GM18517 (cell line): Measurements from ENCODE around the gene BCKDHB.

Experiments used
- ATAC-seq: cut with Tn5 transposase; IDR thresholded peaks from one replicate; pipeline ENCODE4 v1.9.1; 2021; ENCODE audit warnings: mild to moderate bottlenecking, moderate library complexity; ENCODE audit not compliant: unreplicated experiment

Gene BCKDHB

DNA sequence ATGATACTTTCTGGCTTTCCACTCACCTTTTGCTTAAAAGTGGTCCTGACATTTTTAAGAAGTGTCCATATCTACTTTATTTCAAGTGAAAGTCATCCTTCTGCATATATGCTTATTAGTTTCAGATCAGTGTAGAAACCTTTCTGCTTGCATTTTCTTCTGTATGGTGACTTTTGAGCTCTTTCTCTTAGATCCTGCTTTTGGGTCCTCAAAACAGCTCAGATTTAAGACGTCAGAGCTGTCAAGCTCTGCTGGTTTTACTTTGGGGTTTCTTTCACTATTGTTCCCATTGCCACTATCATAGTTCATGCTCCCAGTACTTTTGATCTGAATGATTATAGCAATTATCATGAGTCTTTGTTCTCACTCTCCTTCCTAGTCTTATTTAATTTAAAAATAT lies 41.7 kb downstream of the BCKDHB start:
- ATAC-seq = no peak

DNA sequence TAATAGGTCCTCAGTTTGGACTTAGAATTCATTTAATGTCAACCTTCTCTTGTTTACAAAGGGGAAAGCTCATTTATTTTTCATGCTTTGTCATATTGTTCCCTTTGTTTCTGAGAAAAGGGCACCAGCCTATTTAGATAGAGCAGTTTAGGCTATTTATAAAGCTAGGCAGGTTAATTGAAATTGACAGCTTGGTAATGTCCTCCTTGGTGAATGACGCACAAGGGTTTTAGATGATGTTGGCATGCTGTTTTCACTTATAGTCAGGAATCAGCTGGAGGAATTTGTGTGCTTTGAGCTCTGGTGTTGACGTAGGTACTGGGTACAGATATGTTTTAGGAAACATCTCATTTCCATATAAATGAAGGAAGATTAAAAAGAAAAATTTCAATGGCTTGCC lies 45.2 kb downstream of the BCKDHB start:
- no peak for ATAC-seq

DNA sequence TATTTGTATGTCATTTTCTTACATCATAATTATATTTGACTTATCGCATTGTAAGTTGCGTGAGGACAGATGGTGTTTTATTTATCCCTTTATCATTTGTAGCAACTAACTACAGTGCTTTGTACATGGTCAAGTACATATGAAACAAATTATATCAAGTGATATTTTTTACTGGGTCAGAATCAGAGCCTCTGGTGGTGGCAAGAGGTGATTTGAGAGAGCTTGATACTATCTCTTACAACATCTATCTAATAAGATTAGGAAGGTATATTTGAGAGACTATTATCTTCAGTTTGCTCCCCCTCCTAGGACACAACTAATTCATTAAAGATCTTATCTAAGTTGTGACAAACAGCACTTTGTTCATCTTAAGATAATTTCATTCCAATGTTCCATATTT lies 47.7 kb downstream of the BCKDHB start:
- ATAC-seq = no peak

DNA sequence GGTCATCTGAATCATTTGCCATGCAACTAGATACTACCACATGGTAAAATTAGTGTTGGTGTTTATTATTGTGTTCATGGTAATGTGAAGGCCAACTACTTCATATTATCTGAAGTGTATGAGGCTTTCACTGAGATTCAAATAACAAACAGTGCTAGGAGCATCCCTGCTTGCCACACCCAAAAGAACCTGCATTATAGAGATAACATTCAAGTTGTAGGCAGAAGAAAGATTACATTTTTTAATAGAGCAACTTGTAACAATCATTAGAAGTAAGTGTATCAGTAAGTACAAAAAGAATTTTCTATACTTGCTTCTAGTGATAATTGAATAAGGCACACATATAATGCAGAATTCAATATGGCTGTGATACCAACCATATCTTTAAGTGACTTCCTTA lies 49.8 kb downstream of the BCKDHB start:
- no peak for ATAC-seq

DNA sequence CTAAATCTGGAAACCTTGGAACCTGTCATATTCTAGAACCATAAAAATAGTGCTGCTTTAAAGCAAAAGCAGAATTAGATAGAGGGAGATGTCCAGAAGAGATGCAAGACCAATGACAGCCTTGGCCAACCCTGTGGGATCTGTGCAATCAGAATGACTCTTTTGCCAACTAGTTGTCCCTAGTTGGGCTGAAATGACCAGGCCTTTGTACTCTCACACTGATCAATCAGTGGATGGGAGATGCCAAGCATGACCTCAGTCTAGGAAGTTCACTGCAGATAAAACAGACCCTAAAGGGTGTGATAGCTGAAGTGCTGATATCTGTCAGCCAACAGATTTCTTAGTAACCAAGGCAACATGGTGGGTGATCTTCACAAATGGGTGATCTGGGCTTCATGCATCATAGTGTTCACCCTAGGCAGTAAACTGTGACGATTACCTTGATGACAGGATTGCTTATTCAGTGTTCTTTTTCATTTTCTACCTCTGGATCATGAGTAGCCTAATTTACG lies 52.1 kb downstream of the BCKDHB start:
- no peak for ATAC-seq

DNA sequence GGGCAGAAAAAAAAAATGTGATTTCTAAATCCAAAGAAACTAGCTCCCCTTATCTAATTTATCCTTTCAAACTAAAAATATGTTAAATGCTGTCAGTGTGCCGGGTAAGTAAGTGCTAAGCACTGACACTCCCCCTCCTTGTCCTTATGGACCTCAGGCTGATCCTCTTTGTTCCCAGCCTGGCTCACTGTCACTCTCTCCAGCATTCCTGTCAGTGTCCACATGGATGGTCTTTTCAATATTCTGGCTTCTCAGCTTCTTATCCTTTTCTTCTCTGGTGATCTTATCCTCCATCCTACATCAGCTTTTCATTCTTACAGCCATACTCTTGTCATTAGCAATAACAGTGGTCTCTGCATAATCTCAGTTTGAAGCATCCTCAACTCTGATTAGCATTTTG lies 55.0 kb downstream of the BCKDHB start:
- ATAC-seq = no peak

DNA sequence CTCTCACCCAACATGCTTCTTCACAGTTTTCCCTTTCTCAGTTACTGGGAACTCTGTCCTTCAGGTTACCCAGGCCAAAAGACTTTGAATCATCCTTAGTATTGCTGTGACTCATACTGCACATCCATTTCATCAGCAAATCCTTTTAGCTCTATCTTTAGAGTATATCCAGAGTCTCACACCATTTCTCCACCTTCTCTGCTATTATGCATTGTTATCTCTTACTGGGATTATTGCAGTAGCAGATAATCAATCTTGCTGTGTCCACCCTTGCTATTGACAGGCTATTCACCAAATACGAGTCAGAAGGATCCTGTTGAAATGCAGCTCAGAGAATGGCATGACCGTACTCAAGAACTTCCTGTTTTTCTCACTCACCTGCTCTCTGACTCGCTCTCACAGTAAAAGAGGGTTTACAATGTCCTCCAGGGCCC lies 57.3 kb downstream of the BCKDHB start:
- peak; percentile 73 for ATAC-seq

DNA sequence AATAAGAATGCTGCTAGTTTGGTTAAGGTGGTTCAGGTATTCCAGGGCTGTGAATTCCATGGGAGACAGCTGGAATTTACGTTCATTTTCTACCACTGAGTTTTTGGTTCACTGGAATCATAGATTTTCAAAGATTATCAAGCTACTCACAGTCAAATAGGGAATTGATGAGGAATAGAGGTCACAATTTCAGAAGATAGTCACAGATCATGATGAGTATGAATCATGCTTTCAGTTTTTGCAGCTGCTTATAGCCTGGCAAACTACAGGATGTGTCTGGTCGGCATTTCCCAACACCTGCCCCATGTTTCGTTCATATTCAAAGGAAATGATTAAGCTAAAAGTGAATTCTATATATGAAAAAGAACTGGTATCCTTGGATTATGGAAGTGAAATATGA lies 58.7 kb downstream of the BCKDHB start:
- ATAC-seq = peak; percentile 94

DNA sequence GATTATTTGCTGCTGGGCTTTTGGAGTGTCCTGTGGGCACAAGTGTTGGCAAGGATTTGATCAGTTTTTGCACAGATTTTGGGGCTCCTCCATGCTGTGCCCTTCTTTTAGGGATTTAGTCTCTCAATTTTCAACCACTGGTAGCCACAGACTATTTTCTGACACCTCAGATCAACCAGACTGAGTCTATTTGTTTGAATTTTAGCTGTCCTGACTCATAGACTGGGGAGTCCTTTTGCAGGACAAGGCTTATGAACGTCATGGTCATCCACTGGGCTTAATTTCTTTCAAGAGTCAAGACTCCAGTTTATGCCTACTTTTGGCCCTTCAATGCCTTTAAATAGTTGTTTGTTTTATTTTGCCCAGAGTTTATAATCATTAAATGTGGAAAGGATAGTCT lies 59.3 kb downstream of the BCKDHB start:
- no peak for ATAC-seq

DNA sequence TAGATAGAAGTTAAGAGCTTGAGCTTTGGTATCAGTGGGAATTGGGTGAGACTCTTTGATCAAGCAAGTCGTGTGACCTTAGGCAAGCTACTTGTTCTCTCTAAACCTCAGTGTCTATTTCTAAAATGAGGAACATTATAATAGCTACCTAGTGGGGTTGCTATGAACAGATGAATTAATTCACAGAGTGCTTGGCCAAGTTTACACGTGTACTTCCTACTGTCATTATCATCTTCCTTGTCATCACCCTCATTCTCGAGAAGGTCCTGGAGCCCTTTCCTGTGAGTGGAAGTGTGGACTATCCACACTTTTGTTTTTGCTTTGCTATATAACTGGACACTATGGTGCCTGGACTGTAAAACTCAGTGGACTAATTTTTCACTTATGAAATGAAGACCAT lies 64.0 kb downstream of the BCKDHB start:
- no peak for ATAC-seq

DNA sequence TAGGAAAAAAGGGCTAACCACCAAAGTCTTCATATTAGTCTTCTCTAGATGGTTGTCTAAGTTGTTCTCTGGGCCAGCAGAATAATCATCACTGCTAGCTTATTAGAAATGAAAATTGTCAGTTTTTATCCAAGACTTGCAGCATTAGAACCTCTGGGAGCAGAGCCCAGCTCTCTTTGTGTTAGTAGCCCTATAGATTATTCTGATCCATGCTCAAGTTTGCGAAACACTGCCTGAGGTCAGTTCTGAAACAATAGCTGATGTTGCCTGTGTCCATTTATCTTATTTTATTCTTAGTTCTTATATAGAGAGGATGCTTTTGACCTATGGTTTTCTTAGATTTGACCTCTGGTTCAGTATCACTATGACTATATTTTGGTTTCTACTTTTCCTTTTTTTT lies 66.9 kb downstream of the BCKDHB start:
- no peak for ATAC-seq

DNA sequence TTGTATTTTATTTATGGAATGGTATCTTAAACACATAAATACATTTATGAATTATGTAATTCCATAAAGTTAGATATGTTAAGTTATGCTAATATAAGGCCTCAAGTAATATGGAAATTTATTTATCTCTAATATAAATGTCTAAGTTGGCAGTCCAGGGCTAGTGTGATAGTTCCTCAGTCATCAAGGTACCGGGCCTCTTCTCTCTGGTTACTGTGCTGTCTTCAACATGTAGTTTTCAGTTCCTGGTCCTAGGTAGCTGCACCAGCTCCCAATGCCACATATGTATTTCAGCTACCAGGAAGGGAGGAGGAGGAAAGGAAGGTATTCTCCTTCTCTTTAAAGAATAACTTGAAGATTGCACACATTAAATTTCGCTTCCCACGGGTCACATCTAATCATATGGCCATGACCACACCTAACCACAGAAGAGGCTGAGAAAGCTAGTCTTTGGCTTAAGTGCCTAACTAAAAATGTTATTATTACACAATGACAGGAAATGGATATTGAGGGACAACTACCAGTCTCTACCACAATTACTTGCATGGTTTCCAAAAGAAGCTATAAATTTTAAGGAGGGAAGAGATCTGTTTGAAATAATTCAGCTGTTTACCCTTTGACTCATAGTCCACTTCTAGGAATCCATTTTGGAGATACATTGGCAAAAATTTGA lies 68.6 kb downstream of the BCKDHB start:
- no peak for ATAC-seq

DNA sequence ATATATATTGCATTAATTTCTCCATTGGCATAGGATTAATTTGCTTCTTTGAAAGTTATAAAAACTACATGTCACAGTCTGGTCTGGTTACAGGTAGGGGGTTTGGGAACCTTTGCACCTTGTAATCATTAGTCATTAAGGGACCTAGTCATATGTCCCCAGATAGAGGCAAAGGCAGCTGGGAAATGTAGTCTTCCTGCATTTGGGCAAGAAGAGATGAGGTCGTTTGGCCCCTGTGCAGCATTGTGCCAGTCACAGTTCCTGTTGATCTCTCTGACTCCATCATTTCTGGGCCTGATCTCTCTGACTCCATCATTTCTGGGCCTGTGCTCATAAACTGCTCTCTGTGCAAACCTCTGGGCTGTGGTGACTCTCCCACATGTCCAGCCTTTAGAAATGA lies 73.2 kb downstream of the BCKDHB start:
- ATAC-seq = no peak

DNA sequence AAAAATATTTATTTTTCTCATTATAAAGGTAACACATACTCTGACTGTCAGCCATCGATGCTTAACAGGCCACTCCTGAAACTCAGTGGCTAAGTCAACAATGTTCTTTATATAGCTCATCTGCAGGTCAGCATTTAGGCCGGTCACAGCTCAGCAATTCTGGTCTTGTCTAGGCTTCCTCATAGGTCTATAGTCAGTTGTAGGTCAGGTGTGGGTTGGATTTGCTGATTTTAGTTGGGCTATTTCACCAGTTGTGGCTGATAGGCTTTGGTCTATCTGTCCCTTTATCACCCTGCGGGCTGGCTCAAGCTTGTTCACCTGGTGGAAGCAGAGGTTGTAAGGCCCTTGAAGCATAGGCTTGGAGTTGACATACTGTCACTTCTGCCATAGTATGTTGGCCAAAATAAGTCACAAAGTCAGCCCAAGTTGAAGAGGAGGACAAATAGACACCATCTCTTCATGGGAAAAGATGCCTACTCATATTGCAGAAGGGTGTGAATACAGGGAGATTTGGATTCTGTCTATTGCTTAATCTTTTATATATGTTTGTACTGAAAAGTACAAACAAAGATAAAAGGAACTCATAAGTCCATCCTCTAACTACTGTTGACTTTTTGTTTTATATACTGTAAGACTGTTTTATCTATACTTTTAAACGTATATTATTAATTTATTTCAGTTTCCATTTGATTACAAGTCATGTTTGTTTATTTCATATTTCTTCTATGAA lies 75.0 kb downstream of the BCKDHB start:
- ATAC-seq = peak; percentile 82

DNA sequence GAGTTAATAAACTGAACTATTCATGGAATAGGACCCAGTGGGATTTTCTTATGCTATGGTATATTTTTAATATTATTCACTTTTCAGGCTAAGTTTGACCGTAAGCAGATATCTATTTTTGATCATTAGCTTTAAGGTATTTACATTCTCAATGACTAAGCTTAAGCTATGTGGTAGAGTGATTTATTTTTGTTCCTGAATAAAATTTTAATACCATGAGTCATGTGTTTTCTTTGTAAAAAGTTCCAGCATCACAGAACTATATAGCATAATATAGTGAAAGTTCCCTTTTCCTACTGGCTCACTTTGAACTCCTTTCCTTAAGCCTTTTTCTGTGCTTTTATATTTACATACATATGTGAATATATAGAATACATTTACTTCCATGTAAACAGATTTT lies 75.8 kb downstream of the BCKDHB start:
- ATAC-seq = no peak

DNA sequence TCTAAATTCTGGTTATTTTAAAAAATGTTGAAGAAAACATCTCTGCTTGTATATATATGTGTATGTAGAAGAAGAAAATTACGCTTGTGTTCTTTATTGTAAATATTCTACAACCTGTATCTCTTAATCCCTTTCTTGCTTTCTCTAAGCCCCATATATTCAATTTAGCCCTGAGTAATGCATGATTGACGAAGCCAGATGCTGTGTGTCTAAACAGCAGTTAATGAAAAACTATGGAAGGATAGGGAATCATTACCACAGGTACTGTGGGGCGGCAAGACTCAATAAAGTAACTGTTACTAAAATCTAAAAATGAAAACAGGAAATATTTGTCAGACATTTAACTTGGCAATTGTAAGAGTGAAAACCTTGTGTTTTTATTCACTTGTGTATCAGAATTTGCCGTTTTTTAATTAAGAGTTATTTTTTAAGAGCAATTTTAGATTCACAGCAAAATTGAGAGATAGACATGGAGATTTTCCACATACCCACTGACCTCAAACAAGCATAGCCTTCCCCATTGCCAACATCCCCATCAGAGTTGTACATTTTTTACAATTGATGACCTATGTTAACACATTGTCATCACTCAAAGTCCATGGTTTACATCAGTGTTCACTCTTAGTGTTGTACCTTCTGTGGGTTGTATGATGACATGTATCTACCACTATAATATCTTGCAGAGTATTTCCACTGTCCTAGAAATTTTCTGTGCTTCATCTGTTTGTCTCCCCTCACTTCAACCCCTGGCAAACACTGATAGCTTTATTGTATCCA lies 76.7 kb downstream of the BCKDHB start:
- ATAC-seq = no peak

DNA sequence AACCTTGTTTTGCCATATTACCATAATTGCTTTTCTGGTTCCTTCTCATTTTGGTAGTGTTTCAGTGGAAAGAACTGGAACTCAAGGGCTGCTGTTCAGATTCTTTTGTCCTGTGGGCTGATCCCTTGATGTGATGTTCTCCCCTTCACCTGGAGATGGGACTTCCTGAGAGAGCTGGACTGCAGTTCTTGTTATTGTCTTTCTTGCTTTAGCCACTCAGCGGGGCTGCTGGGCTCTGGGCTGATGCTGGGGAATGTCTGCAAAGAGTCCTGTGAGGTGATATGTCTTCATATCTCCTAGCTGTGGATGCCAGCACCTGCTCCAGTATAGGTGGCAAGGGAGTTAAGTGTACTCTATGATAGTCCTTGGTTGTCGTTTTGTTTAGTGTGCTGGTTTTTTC lies 79.0 kb downstream of the BCKDHB start:
- no peak for ATAC-seq

DNA sequence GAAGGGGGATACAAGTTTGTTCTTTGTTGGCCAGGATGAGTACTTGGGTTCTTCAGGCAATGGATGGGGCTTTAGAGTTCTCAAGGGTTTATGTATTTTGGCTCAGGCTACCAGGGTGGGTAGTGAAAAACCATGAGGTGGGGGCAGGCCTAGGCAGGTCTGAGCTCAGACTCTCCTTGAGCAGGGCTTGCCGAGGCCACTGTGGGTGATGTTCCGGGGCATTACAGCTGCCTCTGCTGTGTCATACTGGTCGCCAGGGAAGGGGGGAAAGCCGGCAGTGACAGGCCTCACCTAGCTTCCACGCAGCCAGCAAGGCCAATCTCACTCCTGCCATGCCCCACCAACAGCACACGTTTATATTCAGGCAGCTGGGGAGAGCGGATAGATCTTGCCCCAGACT lies 79.6 kb downstream of the BCKDHB start:
- ATAC-seq = no peak

DNA sequence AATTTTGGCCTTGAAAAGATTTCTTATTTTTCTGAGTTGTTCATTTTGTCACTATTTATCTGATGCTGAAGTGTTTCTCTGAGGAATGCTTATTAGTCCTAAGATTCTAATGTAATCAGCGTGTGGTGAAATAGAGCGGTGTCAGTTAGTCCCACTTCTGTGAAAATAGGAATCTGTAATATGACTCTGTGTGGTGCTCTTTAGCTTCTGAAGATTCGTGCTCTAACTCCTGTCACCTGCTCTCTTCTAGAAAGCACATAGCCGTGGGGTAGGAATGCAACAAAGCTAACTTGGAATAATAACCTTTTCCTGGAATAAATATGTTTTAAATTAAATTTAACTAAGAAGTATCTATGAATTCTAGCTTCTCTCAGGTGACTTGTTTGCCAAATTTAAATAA lies 90.4 kb downstream of the BCKDHB start:
- ATAC-seq = no peak

DNA sequence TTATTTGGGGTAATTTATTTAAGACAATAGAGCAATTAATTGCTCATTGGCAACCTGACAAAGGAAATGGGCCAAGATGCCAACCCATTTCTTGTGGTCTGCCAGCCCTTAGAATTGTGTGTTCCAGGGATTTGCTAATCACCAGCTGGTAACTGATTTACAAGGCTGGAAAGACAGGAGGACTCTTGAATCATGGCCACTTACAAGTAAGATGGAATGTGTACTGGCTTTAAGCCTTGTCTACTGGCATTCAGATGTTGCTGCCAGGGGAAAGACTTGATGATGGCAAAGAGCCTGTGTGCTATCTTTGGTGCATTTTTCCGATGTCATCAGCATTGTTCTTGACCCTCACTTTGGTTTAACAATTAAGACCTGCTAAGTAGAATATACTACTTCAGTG lies 91.0 kb downstream of the BCKDHB start:
- no peak for ATAC-seq

DNA sequence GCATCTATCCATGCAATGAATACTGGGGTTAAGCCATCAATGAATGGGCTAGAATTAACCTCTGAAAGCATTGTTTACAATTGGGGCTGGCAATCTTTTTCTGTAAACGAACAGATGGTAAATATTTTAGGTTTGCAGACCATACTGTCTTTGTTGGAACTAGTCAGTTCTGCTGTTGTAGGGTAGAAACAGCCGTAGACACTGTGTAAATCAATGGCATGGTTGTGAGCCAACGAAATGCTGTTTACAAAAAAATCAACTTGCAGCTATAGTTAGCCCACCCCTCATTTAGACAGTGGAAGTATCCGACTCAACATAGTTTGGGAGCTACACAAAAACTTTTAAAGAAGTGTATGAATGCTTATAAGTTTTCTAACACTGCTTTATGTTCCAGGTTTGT lies 91.5 kb downstream of the BCKDHB start:
- no peak for ATAC-seq

DNA sequence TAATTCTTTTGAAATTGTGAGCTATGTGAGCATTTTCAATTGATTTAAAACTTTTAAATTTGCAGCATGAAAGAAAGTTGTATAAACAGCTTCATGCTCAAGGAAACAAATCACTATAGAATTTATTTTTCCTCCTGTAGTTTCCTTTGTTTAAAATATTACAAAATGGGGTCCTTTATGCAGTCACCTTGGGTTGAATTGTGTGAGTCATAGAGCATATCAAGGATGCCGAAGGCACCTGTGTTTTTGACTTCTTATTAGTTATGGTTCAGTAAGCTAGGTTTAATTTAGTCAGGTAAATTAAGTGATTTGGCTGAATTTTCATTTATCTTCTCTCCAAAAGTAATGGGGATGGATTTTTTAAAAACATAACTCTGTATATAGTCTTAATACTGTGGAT lies 96.8 kb downstream of the BCKDHB start:
- no peak for ATAC-seq
